Right cardiac atrium (tissue), 5 donors: ENCODE results near the gene LHFPL3. TPM values are rescaled to one million over a fixed set of nuclear protein-coding genes. Genes with fewer than 3 reads are reported as not detected.

Experiments used
- ATAC-seq, 2 donors: fragments of 200-7000 bp; cut with Tn5 transposase; one replicate each; pipeline versions ENCODE4 v1.8.0 to v1.9.1; 2020; ENCODE audit warnings: moderate library complexity in 2 of 2, mild to moderate bottlenecking in 1 of 2
- DNase-seq, 3 donors: peaks; one replicate each; pipeline ENCODE4 v3.0.0-alpha.2; 2020
- H3K27ac ChIP-seq: one replicate; pipeline ENCODE4 v1.5.1; 2013; ENCODE audit warnings: mild to moderate bottlenecking, low read length, control low read depth, moderate library complexity
- H3K27me3 ChIP-seq: one replicate; pipeline ENCODE4 v1.6.1; 2013; ENCODE audit not compliant: control insufficient read depth, insufficient read depth
- H3K4me1 ChIP-seq: one replicate; pipeline ENCODE4 v1.6.1; 2013; ENCODE audit warnings: low read length; ENCODE audit not compliant: control insufficient read depth, insufficient read depth
- H3K4me3 ChIP-seq: one replicate; pipeline ENCODE4 v1.5.1; 2013; ENCODE audit warnings: low read length, control low read depth
- H3K9me3 ChIP-seq: one replicate; pipeline ENCODE4 v1.6.1; 2013; ENCODE audit warnings: low read length; ENCODE audit not compliant: control insufficient read depth
- WGBS: extraction: QIAGEN DNeasy Blood & Tissue Kit; methylation state at CpG from one replicate; pipeline ENCODE4 v1.1.7; 2013; 5-methylcytosine and 5-hydroxymethylcytosine counted together
- intact Hi-C, 4 donors: fragments of 100-400 bp; cut with DNase I; formaldehyde crosslinking; loops; one replicate each; pipeline versions ENCODE4 v1.11.0 to v1.14.0; 2022 to 2023
- polyA plus RNA-seq: library from polyadenylated mRNA; stranded (reverse); fragments of 200-250 nt; gene quantifications from one replicate; pipeline ENCODE4 v1.2.3, GENCODE V29; 2013
- total RNA-seq, 4 donors: library from RNA; stranded (reverse); fragmentation: NEBNext Ultra II Directional; extraction: Animal tissue kit (Norgen Biotek cat#: 25700); gene quantifications; one replicate each; pipeline ENCODE4 v1.2.1, GENCODE V29; 2021
- donor health status: healthy with polysubstance abuse.
- donor health status: DM: no; HTN: yes; CAD: no.
- donor health status: DM: no; HTN: no; CAD: no.
- donor health status: DM: no; HTN: yes; CAD: no; lungs with severe emphysema.
- donor health status: DM: yes; HTN: yes; CAD: no.

LHFPL3 gene
- total and polyA plus RNA-seq, 5 donors = not detected

DNA sequence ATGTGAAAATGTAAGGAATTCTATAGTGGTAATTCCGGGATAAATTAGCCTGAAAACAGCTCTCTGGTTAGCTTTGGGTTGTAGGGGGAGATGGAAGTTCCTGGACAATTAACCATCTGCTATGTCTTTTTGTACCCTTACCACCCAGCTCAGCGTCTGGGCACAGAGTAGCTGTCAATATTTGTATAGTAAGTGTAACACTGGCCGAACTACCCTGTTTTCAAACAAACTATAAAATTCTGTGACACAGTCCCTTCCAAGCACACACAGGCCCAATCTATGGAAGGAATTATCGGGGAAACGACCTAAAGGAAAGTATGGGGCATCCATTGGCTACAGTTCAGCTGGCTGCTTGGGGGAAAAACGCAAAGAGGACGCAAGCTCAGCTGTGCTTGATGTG, 869 bp upstream of the LHFPL3 start:
- Histone ChIP-seq H3K27ac (no peak overlapping the region), H3K9me3 (no peaks in the 10 kb centered on the region), H3K4me1 (peaks cover 2% of the 10 kb centered on the region), H3K4me3 (no peak overlapping the region), H3K27me3 (peaks cover 3% of the 10 kb centered on the region)
- DNase-seq = no peak
- no peak for ATAC-seq
- intact Hi-C loops = no loop called here
- WGBS = 41% methylated on average over 7 of the region's 7 CpGs

DNA sequence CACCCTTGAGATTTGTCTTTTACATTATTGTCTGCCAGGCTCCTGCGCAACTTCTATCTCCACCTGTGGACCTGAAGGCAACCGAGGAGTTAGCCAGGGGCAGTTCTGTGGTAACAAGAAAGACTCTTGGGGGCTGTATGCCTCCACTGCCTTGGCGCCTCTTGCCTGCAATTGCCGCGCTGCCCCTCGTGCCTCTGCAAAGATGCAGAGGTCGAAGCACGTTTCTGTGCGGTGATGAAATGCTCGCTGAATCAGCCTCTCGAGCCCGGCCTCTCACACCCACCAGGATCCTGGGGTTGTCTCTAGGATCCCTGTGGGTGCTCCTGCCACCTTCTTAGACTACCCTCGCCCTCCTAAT, 486 bp upstream of the LHFPL3 start:
- no peak overlapping the region for H3K4me3 ChIP-seq
- no peaks in the 10 kb centered on the region for H3K9me3 ChIP-seq
- peaks cover 2% of the 10 kb centered on the region for H3K4me1 ChIP-seq
- intact Hi-C loops = no loop called here
- DNase-seq (no peak), ATAC-seq (peak in 1 of 2 donors; percentile 19)
- H3K27me3 ChIP-seq = peaks cover 3% of the 10 kb centered on the region
- H3K27ac ChIP-seq = no peak overlapping the region
- 7% methylated on average over 13 of the region's 13 CpGs for WGBS

DNA sequence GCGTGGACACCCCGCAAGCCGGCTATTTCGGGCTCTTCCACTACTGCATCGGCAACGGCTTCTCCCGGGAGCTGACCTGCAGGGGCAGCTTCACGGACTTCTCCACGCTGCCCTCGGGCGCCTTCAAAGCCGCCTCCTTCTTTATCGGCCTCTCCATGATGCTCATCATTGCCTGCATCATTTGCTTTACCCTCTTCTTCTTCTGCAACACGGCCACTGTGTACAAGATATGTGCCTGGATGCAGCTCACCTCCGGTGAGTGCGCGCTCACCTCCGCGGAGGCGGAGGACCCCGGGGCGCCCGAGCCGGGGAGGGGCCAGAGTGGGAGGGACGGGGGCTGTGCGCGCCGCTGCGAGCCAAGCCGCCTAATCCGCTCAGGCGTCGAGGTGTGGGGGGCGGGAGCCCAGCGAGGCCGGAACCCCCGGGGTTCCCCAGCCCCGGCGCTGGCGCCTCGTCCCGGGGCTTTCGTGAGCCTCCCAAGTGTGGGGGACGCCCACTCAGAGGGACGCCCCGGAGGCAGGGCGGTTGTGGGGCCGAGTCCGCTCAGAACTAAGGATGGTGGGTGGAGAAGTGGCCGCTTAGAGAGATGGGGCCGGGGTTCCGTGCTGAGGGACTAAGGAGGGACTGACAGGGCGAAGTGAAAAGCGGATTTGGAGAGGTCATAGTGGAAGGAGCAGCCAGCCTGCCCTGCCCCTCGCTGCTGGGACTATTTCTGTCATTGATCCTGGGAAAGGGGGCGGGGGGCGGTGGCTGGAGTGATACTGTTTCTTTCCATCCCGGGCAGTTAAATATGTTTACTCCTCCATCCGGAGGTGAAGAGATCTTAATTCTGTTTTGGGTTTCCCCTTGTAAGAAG, 795 bp downstream of the LHFPL3 start:
- no peak overlapping the region for H3K27ac ChIP-seq
- intact Hi-C loops = no loop called here
- peaks cover 2% of the 10 kb centered on the region for H3K4me1 ChIP-seq
- ATAC-seq = peak in 1 of 2 donors; percentile 19
- peaks cover 3% of the 10 kb centered on the region for H3K27me3 ChIP-seq
- H3K4me3 ChIP-seq = peak overlapping the region; percentile 9
- no peaks in the 10 kb centered on the region for H3K9me3 ChIP-seq
- WGBS = under 1% methylated on average over 59 of the region's 59 CpGs
- peak in 1 of 3 donors; percentile 41 for DNase-seq

DNA sequence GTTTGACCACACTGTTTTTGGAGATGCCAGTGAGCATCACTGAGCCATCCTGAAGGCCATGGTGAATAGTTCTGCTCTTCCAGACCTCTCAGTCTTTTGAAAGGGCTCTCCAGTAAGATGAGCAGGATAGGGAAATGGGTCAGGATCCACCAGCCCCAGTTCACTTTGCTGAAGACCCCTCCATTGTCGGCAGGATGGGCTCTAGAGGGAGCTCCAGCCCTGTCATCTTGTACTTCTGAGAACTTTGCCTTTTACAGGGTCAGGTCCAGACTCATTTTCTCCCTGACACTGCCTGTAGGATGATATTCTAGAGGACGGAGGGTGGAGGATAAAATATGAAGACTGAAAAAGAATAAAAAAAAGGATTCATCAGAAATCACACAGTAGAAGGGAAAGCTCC, 13.1 kb downstream of the LHFPL3 start:
- Histone ChIP-seq H3K9me3 (no peaks in the 10 kb centered on the region), H3K4me3 (no peak overlapping the region), H3K27ac (no peak overlapping the region), H3K27me3 (no peaks in the 10 kb centered on the region), H3K4me1 (no peaks in the 10 kb centered on the region)
- intact Hi-C loops = no loop called here
- no peak for DNase-seq
- 14% methylated on average over 2 of the region's 2 CpGs for WGBS
- no peak for ATAC-seq

DNA sequence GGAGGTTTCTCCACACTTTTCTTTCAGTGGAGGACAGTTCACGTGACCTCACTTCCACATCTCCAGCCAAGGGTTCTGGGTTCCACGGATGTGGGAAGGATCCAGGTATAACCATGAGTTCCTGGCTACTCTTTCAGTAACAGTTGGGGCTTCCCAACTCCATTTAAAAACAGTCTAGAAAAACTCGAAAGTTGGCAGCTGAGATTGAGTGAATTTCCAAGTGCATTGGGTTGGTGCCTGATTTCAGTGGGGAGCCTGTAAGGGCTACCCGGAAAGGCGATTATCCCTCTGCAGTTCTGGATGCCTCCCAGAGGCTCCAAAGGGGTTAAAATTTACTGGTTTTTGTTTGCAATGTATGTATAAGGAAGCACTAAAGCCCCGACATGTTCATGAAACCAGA, 24.3 kb downstream of the LHFPL3 start:
- intact Hi-C loops = loop anchor here in 1 of 4 donors (10.0 kb wide), 1 partner anchor 408 kb away; no protein-coding TSS in a partner anchor
- DNase-seq (no peak), ATAC-seq (no peak)

DNA sequence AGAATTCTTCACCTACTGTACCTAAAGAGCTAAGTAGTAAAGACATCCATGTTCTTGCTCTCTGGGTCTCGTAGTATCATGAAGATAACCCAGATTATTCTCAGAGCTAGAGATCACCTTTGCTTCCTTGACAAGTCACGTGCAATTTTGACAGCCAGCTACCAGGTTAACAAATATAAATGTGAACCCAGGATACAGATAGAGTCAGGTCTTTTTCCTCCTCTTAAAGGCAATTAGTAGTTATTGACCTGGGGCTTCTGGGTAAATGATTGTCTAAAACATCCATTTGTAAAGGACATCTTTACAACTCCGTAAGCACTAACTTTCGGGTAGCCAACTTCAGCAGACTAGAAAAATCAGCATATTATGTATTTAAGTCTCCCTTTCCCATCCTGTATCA, 28.8 kb downstream of the LHFPL3 start:
- WGBS = 81% methylated on average over 4 of the region's 4 CpGs
- intact Hi-C loops = loop anchor here in 1 of 4 donors (10.0 kb wide), 1 partner anchor 412 kb away; no protein-coding TSS in a partner anchor
- no peak overlapping the region for H3K4me3 ChIP-seq
- ATAC-seq (no peak), DNase-seq (no peak)
- H3K27ac ChIP-seq = no peak overlapping the region
- no peaks in the 10 kb centered on the region for H3K9me3 ChIP-seq
- H3K4me1 ChIP-seq = no peaks in the 10 kb centered on the region
- no peaks in the 10 kb centered on the region for H3K27me3 ChIP-seq

More for the DNA sequence above, 24.3 kb downstream of the LHFPL3 start:
- H3K9me3 ChIP-seq = no peaks in the 10 kb centered on the region
- 59% methylated on average over 6 of the region's 6 CpGs for WGBS
- H3K4me1 ChIP-seq = no peaks in the 10 kb centered on the region
- no peak overlapping the region for H3K4me3 ChIP-seq
- no peaks in the 10 kb centered on the region for H3K27me3 ChIP-seq
- H3K27ac ChIP-seq = no peak overlapping the region

DNA sequence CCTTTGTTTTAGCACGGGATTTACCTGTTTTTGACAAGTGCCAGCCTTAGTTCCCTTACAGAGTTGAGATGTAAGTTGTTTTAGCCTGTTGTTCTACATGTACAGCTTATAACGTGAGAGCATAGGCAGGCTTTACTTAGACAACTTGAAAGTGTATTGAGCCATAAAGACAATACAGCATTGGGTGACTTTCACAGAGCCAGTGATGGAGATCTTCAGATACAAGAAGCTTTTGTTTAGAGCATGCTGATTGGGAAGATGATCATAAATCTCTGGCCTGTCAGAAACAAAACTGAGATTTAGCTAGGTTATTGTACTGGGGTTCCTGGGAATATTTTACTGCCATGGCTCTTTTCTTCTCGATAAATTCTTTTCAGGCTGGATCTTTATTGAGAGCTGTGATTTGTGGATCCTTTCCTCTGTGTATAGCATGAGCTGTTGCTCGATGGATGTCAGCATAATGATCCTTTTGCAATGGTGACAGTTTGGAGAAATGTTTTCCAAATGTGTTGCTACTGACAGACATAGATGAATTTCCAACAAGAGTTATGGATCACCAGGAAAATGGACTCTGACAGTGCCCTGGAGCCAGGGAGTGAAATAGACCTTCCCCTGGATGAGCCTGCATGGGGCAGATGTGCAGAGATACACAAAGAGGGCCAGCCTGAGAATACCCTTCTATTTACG, 30.2 kb downstream of the LHFPL3 start:
- Histone ChIP-seq H3K9me3 (no peaks in the 10 kb centered on the region), H3K27ac (no peak overlapping the region), H3K4me1 (no peaks in the 10 kb centered on the region), H3K4me3 (no peak overlapping the region), H3K27me3 (no peaks in the 10 kb centered on the region)
- WGBS = 62% methylated on average over 5 of the region's 5 CpGs
- ATAC-seq (no peak), DNase-seq (no peak)
- intact Hi-C loops = loop anchor here in 1 of 4 donors (10.0 kb wide), 1 partner anchor 414 kb away; no protein-coding TSS in a partner anchor

DNA sequence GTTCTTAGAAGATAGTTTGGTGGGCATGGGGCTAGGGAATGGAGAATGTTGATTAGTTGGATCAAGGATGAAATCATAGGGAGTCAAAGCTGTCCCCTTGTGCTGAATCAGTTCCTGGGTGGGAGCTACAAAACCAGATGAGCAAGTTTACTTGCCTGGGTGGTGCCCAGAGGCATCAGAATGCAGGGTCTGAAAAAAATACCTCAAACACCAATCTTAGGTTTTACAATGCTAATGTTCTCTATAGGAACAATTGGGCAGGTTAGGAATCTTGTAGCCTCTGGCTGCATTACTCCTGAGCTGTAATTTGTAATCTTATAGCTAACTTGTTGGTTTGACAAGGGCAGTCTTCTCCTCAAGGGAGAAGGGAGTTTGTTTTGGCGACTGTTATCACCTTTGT, 34.4 kb downstream of the LHFPL3 start:
- DNase-seq (no peak), ATAC-seq (no peak)
- Histone ChIP-seq H3K27ac (no peak overlapping the region), H3K27me3 (no peaks in the 10 kb centered on the region), H3K4me1 (no peaks in the 10 kb centered on the region), H3K9me3 (no peaks in the 10 kb centered on the region), H3K4me3 (no peak overlapping the region)
- 14% methylated on average over 1 of the region's 1 CpG for WGBS
- intact Hi-C loops = no loop called here

DNA sequence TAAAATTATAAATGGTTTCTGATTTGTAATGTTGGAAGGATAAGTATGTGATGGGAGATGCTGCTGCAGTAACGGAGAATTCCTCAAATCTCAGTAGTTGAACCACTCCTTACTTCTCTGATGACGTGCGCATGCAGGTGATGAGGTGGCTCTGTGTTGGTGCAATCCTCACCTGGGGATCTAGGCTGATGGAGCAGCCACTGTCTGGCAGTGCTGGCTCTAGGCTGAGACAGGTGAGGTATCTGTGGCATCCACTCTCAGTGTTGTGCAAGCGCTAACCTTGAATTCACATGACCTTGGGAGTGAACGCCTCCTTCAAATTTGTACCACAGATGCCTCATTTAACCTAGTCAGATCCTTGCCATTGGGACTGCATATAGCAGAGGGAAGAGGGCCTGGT, 35.0 kb downstream of the LHFPL3 start:
- intact Hi-C loops = no loop called here
- no peaks in the 10 kb centered on the region for H3K4me1 ChIP-seq
- no peaks in the 10 kb centered on the region for H3K27me3 ChIP-seq
- H3K4me3 ChIP-seq = no peak overlapping the region
- WGBS = 75% methylated on average over 5 of the region's 5 CpGs
- H3K27ac ChIP-seq = no peak overlapping the region
- ATAC-seq (no peak), DNase-seq (no peak)
- no peaks in the 10 kb centered on the region for H3K9me3 ChIP-seq

DNA sequence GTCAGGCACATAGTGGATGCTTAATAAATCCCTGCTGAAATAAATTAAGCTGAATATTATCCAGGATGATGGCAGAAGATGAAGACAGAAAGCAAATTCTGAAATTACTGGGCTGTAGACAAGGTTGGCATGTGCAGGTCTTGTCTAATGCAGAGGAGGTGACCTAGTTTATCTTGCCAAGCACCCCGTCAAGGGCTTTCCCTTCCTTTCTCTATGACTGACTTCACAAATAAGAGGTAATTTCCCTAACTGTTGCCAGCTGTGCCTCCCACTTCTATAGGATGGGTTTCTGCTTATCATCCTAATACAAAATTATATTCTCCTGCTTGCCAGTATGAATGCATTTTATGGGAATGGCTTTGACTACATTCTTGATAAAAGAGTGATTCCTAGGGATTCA, 38.0 kb downstream of the LHFPL3 start:
- no peak for DNase-seq
- ATAC-seq = no peak
- no peaks in the 10 kb centered on the region for H3K4me1 ChIP-seq
- H3K4me3 ChIP-seq = no peak overlapping the region
- intact Hi-C loops = no loop called here
- no peaks in the 10 kb centered on the region for H3K27me3 ChIP-seq
- 38% methylated on average over 1 of the region's 1 CpG for WGBS
- H3K27ac ChIP-seq = no peak overlapping the region
- H3K9me3 ChIP-seq = no peaks in the 10 kb centered on the region

DNA sequence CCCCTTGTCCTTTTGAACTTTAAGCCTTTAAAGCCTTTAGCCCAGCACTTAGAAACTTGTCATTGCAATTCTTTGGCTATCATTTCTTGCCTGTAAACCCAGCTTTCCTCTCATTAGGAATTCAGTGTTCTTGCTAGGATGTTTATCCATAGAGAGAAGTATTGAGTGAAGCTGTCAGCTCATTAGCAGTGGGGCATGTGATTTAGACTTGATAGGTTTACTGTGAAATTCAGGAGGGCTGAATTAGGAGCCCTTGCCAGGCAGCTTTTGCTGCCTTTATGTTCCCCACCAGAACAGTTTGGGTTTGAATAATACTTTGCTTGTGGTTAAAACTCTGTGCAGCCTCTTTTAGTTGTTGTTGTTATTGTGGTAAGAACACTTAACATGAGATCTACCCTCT, 39.5 kb downstream of the LHFPL3 start:
- ATAC-seq (no peak), DNase-seq (no peak)
- Histone ChIP-seq H3K27me3 (no peaks in the 10 kb centered on the region), H3K4me3 (no peak overlapping the region), H3K9me3 (no peaks in the 10 kb centered on the region), H3K27ac (no peak overlapping the region), H3K4me1 (no peaks in the 10 kb centered on the region)
- intact Hi-C loops = no loop called here
